Activated CD4-positive, alpha-beta T cell treated with anti-CD3 and anti-CD28 coated beads, Interleukin-2, amount 50 U/mL, for 48 hours (primary cell): ENCODE measurements around the gene RAI14.

ENCODE experiments used
- DNase-seq, 2 experiments: peaks; one replicate each; pipeline ENCODE4 v3.0.0-alpha.2; 2020

RAI14 gene

GRCh38 chr5:34866989-34867471 is 210.9 kb downstream of the RAI14 start:
- no peak for DNase-seq

GRCh38 chr5:34867660-34868059 is 211.5 kb downstream of the RAI14 start:
- no peak for DNase-seq

GRCh38 chr5:34868791-34869190 is 212.7 kb downstream of the RAI14 start:
- no peak for DNase-seq

- DNase-seq: no peak
These were observed 213.1 kb downstream of the RAI14 start for GRCh38 chr5:34869256-34869655.

GRCh38 chr5:34870382-34870781 is 214.3 kb downstream of the RAI14 start:
- no peak for DNase-seq

- DNase-seq: no peak
These were observed 220.1 kb downstream of the RAI14 start for GRCh38 chr5:34876275-34876674.

GRCh38 chr5:34881246-34881645 is 225.1 kb downstream of the RAI14 start:
- no peak for DNase-seq
